ENCODE data around the gene CHRNB4.
A peak's percentile ranks its signal among the peaks of the same experiment; 100 is the strongest.

Gene CHRNB4

DNA sequence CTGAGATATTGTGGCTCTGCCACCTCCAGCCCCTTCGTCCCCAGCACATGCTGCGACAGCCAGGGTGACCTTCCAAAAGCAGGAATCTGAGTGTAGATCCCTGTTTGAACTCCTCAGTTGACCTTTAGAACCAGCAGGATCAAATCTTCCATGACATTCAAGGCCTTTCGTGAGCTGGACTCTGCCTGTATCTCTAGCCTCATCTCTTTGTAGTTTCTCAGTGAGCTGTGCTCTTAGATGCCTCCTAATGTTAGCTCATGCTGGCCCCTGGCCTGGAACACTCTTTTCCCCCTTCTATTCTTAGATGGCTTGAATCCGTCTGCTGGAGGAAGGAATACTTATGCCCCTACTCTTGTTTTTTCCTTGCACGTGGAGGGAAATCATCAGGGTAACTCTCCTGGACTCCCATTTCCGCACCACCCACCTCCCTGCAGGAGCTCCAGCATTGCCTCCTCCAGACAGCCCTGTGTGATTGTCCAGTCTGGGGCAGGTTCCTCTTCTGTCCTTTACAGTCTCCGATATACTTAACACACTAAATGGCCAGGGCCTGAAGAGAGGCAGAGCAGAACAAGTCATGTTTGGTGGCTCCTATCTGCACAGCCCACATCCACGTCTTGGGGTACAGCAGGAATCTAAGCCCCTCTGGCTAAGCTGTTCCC lies 26.7 kb upstream of the CHRNB4 start:
- no peak for DNase-seq

DNA sequence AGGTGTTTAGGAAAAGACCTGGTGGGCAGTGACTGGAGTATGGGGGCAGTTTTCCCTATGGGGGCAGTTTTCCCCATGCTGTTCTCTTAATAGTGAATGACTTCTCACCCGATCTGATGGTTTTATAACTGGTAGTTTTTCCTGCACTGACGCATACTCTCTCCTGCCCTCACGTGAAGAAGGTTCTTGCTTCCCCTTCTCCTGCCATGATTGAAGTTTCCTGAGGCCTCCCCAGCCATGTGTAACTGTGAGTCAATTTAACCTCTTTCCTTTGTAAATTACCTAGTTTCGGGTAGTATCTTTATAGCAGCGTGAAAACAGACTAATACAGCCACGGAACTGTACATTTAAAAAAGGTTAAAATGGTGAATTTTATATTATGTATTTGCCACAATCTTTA lies 25.0 kb upstream of the CHRNB4 start:
- DNase-seq: no peak

DNA sequence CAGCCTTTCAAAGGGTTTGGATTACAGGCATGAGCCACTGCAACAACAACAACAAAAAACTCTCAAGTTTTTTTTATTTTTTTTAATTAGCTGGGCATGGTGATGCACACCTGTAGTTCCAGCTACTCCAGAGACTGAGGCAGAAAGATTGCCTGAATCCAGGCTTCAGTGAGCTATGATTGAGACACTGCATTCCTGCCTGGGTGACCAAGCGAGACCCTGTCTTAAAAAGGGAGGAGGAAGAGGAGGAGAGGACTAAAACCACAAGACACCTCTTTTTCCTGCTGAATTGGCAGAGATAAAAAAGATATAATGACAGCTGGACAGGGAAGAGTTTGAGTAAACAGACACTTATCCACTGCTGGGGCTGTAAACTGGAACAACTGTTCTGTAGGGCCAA lies 22.7 kb upstream of the CHRNB4 start:
- no peak for DNase-seq

DNA sequence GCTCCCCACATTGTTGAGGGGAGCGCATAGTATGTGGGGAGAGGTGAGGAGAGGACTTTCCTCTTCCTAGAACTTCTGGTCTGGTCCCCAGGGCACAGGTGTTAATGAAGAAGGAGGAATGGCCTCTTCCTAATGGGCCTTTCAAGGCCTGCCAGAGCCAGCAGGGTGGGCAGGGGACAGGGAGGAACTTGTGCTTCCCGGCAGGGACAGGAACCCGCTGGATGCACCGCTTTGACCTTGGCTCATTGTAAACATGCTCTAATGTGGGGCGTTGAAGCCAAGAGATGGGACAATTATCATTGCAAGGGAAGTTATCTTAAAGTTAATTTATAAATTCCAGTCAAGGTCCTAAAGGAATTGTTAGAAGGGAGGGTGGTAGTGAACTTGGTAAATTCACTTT lies 21.0 kb upstream of the CHRNB4 start:
- DNase-seq: no peak

DNA sequence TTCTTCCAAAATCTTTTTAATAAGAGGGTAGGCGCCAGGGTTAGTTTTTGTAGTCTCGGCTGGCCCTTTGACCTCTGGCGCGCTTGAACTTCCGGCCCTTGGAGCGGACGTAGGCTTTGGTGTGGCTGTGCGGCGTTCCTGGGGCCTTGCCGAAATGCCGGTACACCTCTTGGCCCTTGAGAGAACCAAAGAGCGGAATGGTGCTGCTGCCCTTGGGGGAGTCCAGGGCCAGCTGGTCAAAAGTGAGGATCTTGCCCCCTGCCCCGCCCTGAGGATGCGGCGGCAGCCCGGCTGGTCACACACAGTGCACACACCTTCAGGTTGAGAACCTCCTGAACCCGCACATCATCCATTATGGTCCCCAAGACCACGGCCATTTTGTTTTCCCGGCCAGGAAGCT lies 20.0 kb upstream of the CHRNB4 start:
- DNase-seq: no peak

DNA sequence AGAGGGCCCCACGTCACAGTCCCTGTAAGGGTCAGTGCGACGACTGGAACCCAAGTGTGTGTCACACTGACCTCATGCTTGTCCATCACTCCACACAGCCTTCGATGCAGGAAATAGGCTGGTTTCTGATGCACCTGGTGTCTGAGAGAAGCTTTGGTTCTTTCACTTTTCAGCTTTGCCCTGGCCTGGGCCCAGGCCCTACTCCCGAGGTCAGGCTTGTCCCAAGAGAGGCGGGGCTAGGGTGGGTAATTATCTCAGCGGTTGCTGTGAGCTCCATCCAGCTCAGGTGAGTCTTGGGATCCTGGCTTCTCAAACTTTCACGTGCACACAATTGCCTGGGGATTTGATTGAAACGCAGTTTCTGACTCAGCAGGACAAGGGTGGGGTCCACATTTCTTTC lies 19.6 kb upstream of the CHRNB4 start:
- DNase-seq: no peak

DNA sequence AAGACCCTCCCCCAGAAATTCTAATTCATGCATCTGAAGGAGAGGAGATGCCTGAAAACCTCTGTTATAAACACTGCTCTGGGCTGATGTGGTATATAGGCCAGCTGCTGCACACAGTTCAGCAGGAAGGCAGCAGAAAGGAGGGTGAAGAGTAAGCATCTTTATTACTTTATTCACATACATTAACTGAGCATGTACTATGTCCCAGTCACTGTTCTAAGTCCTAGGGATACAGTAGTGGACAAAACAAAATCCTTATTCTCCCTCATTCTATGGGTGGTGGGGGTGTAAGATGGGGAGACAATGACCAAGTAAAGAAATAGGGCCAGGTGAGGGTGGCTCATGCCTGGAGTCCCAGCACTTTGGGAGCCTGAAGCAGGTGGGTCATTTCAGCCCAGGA lies 17.8 kb upstream of the CHRNB4 start:
- no peak for DNase-seq

DNA sequence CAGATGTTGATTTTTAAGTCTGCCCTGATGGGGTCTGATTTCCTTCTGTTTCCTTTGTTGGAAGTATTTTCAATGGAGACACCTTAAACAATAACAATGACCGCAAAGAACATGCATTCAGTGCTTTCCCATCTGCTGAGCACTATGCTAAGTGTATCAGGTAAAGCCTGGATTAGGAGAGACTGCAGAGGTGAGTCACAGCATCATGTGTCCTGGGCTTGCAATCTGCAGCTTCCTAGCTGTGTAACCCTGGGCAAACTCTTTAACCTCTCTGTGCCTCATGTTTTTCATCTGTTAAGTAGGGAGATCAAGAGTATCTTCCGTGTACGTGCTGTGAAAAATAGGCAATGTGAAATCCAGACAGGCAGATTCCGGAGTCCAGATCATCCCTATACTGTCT lies 13.3 kb upstream of the CHRNB4 start:
- DNase-seq: no peak

DNA sequence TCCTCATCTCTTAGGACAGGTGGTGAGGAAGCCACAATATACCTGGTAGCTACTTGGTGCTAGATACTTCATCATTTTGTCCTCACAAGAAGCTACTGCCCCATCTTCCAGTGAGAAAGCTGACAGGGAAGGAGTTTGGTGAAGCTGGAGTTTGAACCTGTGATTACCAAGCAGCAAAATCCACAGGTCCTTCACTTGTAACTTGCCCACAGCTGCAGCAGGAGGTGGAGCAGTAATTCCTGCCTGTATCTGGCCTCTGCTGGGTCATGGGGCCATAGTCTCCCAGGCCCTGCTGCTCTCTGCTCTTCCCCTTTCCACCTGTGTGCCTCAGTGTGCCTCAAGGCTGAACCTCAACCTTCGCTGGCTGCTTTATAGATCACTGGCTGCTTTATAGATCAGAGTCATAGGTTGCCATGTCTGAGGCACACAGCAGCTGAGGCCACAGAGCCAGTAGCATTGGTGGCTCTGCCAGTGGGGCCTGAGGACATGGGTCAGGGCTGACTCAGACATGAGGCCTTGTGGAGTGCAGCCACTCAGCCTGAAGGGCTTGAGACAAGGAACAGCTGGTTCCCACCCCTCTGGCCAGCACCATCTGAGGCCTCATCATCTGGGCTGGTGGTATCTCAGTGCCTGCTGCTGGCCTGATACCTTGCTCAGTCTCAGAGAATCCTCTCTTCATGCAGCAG lies 11.1 kb upstream of the CHRNB4 start:
- no peak for DNase-seq

DNA sequence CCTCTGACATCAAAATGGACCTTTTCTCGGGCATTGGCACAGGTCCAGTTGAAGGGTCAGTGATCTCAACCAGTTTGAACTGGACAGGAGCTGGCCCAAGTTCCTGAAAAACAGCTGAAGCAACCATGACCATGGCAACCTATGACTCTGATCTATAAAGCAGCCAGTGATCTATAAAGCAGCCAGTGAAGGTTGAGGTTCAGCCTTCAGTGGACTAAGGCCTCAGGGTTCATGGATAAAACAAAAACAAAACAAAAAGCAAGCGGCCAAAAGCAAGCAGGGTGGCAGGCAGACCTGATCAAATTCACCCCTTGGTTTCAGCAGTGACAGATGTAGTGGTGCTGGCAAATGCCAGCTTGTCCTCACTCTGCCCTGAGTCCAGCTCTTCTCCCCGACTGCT lies 10.0 kb upstream of the CHRNB4 start:
- no peak for DNase-seq

DNA sequence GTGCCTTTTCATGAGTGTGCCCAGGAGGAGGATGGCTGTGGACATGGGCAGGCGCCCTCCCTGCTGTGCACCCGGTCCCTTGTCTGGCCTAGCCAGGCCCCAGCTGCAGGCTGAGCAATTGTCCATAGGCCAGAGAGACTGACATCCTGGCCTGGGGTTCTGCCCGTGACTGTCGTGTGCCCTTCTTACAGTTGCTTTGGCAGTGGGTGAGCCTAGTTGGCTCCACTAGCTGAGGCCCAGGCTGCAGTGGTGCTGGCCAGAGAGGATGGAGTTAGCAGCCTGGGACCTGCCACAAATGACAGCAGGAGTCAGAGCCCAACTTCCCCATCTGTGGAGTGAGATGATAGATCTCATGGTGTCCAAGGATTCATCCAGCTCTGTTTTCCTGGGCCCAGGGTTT lies 9.0 kb upstream of the CHRNB4 start:
- no peak for DNase-seq

DNA sequence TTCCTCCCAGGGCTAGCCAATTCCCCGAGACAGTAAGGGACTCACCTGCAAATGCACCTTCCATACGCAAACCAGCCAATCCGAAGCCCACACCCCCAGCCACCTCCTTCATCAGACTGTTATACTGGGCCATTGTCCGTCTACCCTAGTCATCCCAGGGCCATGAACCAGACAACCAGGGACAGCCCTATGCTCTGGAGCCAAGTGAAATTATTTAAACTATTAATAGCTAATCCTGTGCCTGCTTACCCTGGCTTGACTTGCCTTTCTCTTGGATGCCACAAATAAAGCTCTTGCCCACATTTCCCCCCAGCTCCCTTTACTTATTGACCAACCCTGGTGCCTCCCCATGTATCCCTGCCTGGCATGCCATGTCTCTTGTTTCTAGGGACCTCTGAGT lies 4.0 kb upstream of the CHRNB4 start:
- DNase-seq: no peak

DNA sequence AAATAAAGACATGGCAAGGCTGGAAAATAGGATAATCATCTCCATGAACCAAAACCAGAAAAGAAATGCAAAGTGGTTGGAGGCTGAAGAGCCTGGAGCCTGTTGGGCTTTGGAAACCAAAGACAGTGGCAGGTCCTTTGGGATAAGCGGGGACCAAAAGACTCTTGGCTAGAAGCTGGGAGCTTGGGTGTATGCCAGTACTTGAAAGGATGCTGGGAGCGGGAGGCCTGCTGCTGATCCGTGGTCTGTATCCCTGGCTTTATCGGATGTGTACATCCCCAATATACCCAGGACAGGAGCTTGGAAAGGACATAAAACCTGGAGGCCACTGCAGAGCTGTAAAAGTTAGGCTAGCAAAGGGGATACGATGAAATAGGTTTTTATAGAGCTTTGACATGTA lies 1.3 kb upstream of the CHRNB4 start:
- no peak for DNase-seq

DNA sequence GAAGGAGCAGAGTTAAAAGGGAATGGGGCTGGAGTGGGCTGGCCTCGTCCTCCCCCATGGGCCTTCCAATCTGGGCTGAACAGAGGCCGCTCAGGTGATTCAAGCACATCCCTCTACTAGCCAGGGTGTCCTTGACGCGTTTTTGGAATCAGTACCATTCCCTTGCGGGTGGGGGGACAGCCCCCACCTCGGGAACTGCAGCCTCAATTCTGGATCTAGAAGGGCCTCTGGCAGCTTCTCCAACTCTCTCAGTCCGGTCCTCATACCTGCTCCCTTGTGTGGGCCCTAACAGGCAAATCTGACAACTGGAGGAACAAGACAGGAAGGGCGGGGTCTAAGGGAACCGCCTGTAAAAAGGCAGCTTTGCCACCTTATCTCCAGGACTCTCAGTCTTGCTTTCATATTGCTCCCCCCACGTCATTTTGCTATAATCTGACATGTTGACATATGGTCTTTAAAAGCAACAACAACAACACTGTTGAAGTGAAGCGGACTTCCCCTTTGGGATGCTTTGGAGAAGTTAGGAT lies 802 bp upstream of the CHRNB4 start:
- no peak for DNase-seq

DNA sequence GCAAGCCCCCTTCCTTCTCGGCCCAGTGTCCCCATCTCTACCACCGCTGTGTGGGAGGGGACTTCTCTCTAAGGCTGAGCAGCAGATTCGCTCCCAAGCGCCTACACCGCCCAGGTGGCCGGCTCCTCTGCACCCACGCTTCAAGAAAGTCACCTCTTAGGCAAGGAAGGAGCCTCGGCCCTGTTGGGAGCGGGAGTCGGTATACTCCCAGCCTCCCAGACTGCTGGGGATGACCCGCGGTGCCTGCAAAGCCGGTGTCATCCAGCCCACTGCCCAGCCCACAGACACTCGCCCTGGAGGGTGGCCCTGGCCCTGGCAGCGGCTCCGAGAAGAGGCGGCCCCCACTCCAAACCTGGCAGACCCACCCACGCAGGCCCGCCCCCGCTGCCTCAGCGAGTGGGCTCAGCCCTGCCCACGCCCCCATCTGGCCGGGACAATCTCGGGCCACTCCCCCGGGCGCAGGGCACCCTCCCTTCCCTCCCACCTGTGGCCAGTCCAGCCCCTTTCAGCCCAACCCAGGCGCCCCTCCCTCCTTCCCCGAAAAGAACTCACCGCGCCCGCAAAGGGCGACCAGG lies 396 bp downstream of the CHRNB4 start:
- DNase-seq: no peak

DNA sequence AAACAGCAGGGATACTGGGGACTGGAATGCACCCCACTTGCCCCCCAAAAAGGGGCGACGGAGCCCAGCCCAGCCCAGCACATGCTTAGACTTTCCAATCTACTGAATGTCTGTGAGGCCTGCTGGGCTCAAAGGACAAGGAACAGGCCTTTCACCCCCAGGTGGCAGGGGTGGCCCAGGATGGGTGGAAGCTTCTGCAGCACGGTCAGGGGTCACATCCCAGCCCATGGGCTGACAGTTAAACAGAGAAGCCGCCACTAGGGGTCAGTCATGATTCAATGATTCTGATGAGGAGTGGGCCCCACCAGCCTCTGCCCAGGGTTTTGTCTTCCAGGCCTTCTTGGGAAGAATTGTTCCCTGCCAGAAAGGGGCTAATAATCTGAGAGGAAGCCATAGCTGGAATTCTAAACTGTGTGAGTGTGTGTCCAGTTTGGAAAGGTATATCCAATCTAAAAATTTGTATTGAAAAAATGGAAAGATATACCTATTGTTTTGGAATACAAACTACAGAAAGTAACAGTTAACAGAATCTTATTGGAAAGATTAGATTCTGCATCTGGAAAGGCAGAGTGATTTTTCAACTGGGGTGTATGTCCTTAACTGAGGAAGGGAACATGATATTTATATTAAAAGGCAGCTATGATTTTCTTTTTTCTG lies 2.2 kb downstream of the CHRNB4 start:
- DNase-seq: peak; percentile 56 to 60

DNA sequence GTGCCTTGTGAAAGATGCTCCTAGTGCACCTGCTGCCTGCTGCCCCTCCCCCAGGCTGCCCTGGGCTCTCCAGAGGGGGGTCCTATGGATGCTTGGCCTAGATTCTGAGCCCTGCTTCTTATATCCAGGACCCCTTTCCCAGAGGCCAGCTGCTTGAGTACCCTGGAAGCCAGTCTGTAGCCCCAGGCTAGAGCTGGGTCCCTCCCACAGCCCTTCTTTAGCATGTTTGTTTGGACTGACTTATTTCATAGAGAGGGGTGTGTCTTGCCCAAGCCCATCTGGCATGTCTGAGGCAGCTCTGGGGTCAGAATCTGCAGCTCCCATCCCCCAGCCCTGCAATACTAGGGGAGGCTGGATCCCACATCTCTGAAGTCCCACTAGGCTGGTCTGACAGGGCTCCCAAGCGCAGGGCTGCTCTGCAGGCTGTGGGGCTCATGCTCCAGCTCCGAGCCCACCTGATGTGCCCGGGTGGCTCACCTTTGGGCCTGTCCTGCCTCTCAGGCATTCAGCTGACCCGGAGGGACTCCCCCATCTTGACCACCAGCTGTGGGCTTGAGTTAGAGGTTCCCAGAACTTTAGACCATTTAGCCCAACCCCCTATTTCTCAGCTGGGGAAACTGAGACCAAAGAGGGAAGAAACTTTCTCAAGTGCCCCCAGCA lies 3.1 kb downstream of the CHRNB4 start:
- no peak for DNase-seq

DNA sequence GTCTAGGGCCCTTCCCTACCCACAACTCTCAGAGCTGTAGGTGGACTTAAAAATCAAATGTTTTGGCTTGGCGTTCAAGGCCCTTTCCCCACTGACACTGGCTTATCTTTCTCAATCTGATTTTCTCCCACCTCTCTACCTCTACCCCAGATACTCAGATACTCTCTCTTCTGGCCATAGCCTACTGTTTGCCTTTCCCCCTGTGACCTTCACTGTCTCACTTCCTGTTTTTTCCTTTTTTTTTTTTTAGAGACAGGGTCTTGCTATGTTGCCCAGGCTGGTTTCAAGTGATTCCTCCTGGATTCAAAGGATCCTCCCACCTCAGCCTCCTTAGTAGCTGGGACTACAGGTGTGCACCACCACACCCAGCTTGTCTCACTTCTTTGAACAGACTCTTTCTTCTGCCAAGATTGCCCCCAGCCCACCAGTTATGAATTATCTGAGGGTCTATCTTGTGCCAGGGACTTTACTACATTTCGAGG lies 4.6 kb downstream of the CHRNB4 start:
- no peak for DNase-seq

DNA sequence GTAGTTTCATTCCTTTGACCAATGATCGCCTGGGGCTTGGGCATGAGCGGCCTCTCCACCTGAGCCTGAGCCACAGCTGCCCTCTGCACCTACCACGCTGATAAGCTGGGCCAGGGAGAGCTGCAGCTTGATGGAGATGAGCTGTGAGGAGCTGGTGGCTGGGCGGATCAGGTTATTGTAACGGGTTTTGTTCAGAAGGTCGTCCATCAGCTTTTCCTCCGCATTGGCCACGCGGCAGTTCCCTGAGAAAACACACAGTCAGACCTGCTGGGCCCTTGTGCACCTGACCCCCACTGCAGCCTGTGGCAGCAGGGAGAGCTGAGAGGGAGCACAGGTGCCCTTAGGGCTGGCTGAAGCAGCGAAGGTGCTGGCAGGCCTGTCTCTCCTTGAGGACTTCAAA lies 5.7 kb downstream of the CHRNB4 start:
- DNase-seq: no peak

DNA sequence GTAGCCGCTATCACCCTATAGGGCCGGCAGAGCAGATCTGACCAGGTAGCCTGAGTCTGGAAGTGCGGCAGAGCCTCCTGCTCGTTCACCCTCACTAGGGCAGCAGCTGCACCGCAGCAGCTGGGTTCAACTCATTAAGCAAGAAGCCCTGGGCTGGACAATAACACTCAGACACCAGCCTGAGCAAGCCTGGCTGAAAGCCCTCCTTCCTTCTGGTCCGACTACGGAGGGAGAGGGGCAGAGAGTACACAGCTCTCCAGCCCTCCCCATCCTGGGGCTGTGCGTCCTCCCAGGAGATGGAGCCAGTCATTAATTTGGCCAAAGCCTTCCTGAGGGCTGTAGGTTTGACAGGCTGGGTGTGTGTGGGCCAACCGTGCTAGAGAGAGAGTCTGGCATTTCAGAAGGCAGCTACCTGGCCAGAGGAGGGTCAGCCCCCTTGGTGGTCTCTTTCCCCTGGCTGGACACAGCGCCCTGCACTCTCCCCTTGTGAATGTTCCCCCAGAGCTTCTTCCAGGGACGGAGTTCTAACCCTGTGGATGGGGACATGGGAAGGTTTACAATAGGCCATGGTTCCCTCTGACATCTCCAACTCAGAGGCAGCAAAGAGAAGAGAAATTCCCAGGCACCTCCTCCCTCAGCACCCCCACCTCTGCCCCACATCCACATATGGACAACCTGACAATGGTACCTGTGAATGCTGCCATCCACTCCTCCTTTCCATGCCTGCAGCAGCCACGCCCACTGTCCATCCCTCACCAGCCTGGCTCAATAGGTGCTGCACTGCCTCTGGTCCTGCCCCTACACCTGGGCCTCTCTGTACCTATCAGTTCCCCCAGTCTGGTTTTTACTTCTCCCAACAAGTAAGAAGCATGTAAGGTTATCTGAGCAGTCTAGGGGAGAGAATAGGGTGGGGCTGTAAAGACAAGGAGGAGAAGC lies 6.5 kb downstream of the CHRNB4 start:
- DNase-seq: no peak

DNA sequence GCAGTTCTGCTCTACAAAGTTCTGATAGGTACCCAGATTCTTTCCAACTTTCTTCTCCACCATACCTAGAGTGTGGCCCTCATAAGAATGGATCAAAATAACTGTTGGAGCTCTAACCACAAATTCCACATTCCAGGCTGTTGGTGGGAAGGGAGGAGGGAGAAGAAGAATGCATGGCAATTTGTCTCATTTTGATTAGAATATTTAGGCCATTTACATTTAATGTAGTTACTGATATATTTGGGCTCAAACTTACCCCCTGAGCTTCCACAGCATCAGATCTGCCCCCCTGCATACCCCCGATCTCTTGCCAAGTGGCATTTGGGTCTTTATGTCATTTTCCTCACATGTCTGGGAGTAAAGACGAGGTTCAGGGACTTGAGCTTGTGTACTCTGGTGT lies 7.7 kb downstream of the CHRNB4 start:
- no peak for DNase-seq

Measured in stimulated activated CD4-positive, alpha-beta T cell treated with anti-CD3 and anti-CD28 coated beads, Interleukin-2, amount 100 ng/mL, for 48 hours (primary cell).